ENCODE data around the gene KDM8.

KDM8 gene

GRCh38 chr16:27268376-27269299, 65.3 kb downstream of the KDM8 start, which contains the start of gene NSMCE1:
Gene NSMCE1 (minus strand): TSS chr16:27268772. CDS start chr16:27257570, 11,202 bp downstream.
- no peak within 1 kb of the TSS for H3K27ac ChIP-seq (ENCODE audit: low read length)
- no peaks in the 10 kb centered on the region for H3K36me3 ChIP-seq (ENCODE audit: insufficient read depth, low read depth, low read length)
- peaks cover 7% of the 10 kb centered on the region; the same call in 1 of the 2 replicates for H3K4me1 ChIP-seq (ENCODE audit: insufficient read depth, low read length)
- no peaks in the 10 kb centered on the region for H3K27me3 ChIP-seq (ENCODE audit: insufficient read depth, low read length)
- no peaks in the 10 kb centered on the region for H3K9me3 ChIP-seq (ENCODE audit: insufficient read depth, low read depth, low read length)
- peak within 1 kb of the TSS; percentile 72; the same call in 1 of the 2 replicates for H3K9ac ChIP-seq (ENCODE audit: low read depth, low read length)
- peak within 1 kb of the TSS; percentile 76; the same call in 1 of the 2 replicates for H3K4me3 ChIP-seq (ENCODE audit: low read length)

- H3K27me3 ChIP-seq (ENCODE audit: insufficient read depth, low read length): no peaks in the 10 kb centered on the region
- H3K4me1 ChIP-seq (ENCODE audit: insufficient read depth, low read length): peaks cover 7% of the 10 kb centered on the region; the same call in 1 of the 2 replicates
- no peaks in the 10 kb centered on the region for H3K36me3 ChIP-seq (ENCODE audit: insufficient read depth, low read depth, low read length)
- peak overlapping the region; percentile 76; the same call in 1 of the 2 replicates for H3K4me3 ChIP-seq (ENCODE audit: low read length)
- peak overlapping the region; percentile 7; the same call in 1 of the 2 replicates for H3K9ac ChIP-seq (ENCODE audit: low read depth, low read length)
- no peaks in the 10 kb centered on the region for H3K9me3 ChIP-seq (ENCODE audit: insufficient read depth, low read depth, low read length)
- H3K27ac ChIP-seq (ENCODE audit: low read length): no peak overlapping the region
Observed at GRCh38 chr16:27269300-27270150, 66.2 kb downstream of the KDM8 start.

- H3K9me3 ChIP-seq (ENCODE audit: insufficient read depth, low read depth, low read length): no peaks in the 10 kb centered on the region
Observed at GRCh38 chr16:27270349-27270748, 67.0 kb downstream of the KDM8 start.

More at GRCh38 chr16:27270349-27270748, 67.0 kb downstream of the KDM8 start:
- Histone ChIP-seq H3K36me3 (ENCODE audit: insufficient read depth, low read depth, low read length) (no peaks in the 10 kb centered on the region), H3K9ac (ENCODE audit: low read depth, low read length) (no peak overlapping the region), H3K27ac (ENCODE audit: low read length) (no peak overlapping the region), H3K27me3 (ENCODE audit: insufficient read depth, low read length) (no peaks in the 10 kb centered on the region), H3K4me1 (ENCODE audit: insufficient read depth, low read length) (peaks cover 7% of the 10 kb centered on the region; the same call in 1 of the 2 replicates), H3K4me3 (ENCODE audit: low read length) (no peak overlapping the region)

All from iPS-20b (cell line).